ENCODE measurements around the gene CCER1. TPM values are rescaled to one million over a fixed set of nuclear protein-coding genes. Genes with fewer than 3 reads are reported as not detected.

CCER1 gene
- total and polyA plus RNA-seq, 2 donors (not counting 1 experiment from before 2014, with no cell fraction given) = not detected

GRCh38 chr12:90921536-90921935 is 33.4 kb downstream of the CCER1 start:
- Histone ChIP-seq H4K20me1 (ENCODE audit: control insufficient read depth, extremely low read depth, insufficient read depth, low read length) (no peaks in the 10 kb centered on the region), H3K27ac (ENCODE audit: insufficient read depth, low read length) (peak overlapping the region; percentile 58), H3K4me2 (ENCODE audit: extremely low read depth, insufficient read depth, low read length) (peak overlapping the region; percentile 35)

GRCh38 chr12:90920222-90920621 is 34.8 kb downstream of the CCER1 start:
- TF ChIP-seq EZH2 (IDR thresholded peaks at IDR 0.05; ENCODE audit: low read length, missing control alignments) = no peak
- no peak for TF ChIP-seq CTCF (conservative IDR thresholded peaks at IDR 0.05 in 1 of 2, IDR thresholded peaks at IDR 0.05 in 1 of 2; ENCODE audit: low read depth in 1 of 2, low read length in 2 of 2)
- no peaks in the 10 kb centered on the region for H3K36me3 ChIP-seq (ENCODE audit: control insufficient read depth, insufficient read depth, low read length)
- peaks cover 12% of the 10 kb centered on the region for H3K4me1 ChIP-seq (ENCODE audit: control insufficient read depth, extremely low read depth, insufficient read depth, low read length)
- H4K20me1 ChIP-seq (ENCODE audit: control insufficient read depth, extremely low read depth, insufficient read depth, low read length) = no peaks in the 10 kb centered on the region
- no peak overlapping the region for H3K9ac ChIP-seq (ENCODE audit: insufficient read depth, low read length)
- no peak overlapping the region for H3K27ac ChIP-seq (ENCODE audit: insufficient read depth, low read length)
- no peak for DNase-seq (ENCODE audit: low read depth in 2 of 2)
- no peaks in the 10 kb centered on the region for H3K79me2 ChIP-seq (ENCODE audit: control insufficient read depth, insufficient read depth, low read length)
- no peak overlapping the region for H2AFZ ChIP-seq (ENCODE audit: low read length)
- H3K4me3 ChIP-seq (replicated peaks in 1 of 4; ENCODE audit: control extremely low read depth in 1 of 4, insufficient read depth in 1 of 4, low read depth in 3 of 4, low read length in 4 of 4) = no peak overlapping the region
- no peak overlapping the region for H3K4me2 ChIP-seq (ENCODE audit: extremely low read depth, insufficient read depth, low read length)
- no peaks in the 10 kb centered on the region for H3K27me3 ChIP-seq (ENCODE audit: control insufficient read depth, insufficient read depth, low read length)
- H3K9me3 ChIP-seq (ENCODE audit: control insufficient read depth, insufficient read depth, low read depth, low read length) = no peaks in the 10 kb centered on the region

More at GRCh38 chr12:90921536-90921935, 33.4 kb downstream of the CCER1 start:
- no peaks in the 10 kb centered on the region for H3K27me3 ChIP-seq (ENCODE audit: control insufficient read depth, insufficient read depth, low read length)
- no peaks in the 10 kb centered on the region for H3K36me3 ChIP-seq (ENCODE audit: control insufficient read depth, insufficient read depth, low read length)
- no peaks in the 10 kb centered on the region for H3K9me3 ChIP-seq (ENCODE audit: control insufficient read depth, insufficient read depth, low read depth, low read length)
- TF ChIP-seq CTCF (conservative IDR thresholded peaks at IDR 0.05 in 1 of 2, IDR thresholded peaks at IDR 0.05 in 1 of 2; ENCODE audit: low read depth in 1 of 2, low read length in 2 of 2) = no peak
- no peak for TF ChIP-seq EZH2 (IDR thresholded peaks at IDR 0.05; ENCODE audit: low read length, missing control alignments)
- no peak overlapping the region for H2AFZ ChIP-seq (ENCODE audit: low read length)
- H3K9ac ChIP-seq (ENCODE audit: insufficient read depth, low read length) = no peak overlapping the region
- no peaks in the 10 kb centered on the region for H3K79me2 ChIP-seq (ENCODE audit: control insufficient read depth, insufficient read depth, low read length)
- H3K4me1 ChIP-seq (ENCODE audit: control insufficient read depth, extremely low read depth, insufficient read depth, low read length) = peaks cover 12% of the 10 kb centered on the region
- DNase-seq (ENCODE audit: low read depth in 2 of 2) = peak; percentile 9 to 12
- no peak overlapping the region for H3K4me3 ChIP-seq (replicated peaks in 1 of 4; ENCODE audit: control extremely low read depth in 1 of 4, insufficient read depth in 1 of 4, low read depth in 3 of 4, low read length in 4 of 4)

- H3K9me3 ChIP-seq (ENCODE audit: control insufficient read depth, insufficient read depth, low read depth, low read length) = no peaks in the 10 kb centered on the region
- H3K27ac ChIP-seq (ENCODE audit: insufficient read depth, low read length) = no peak overlapping the region
- no peak overlapping the region for H3K4me2 ChIP-seq (ENCODE audit: extremely low read depth, insufficient read depth, low read length)
- H2AFZ ChIP-seq (ENCODE audit: low read length) = no peak overlapping the region
- H3K4me3 ChIP-seq (replicated peaks in 1 of 4; ENCODE audit: control extremely low read depth in 1 of 4, insufficient read depth in 1 of 4, low read depth in 3 of 4, low read length in 4 of 4) = no peak overlapping the region
- H3K79me2 ChIP-seq (ENCODE audit: control insufficient read depth, insufficient read depth, low read length) = no peaks in the 10 kb centered on the region
- H3K27me3 ChIP-seq (ENCODE audit: control insufficient read depth, insufficient read depth, low read length) = no peaks in the 10 kb centered on the region
- no peaks in the 10 kb centered on the region for H3K36me3 ChIP-seq (ENCODE audit: control insufficient read depth, insufficient read depth, low read length)
- no peak overlapping the region for H3K9ac ChIP-seq (ENCODE audit: insufficient read depth, low read length)
- DNase-seq (ENCODE audit: low read depth in 2 of 2) = peak in 1 of 2 donors; percentile 18
- peaks cover 7% of the 10 kb centered on the region for H3K4me1 ChIP-seq (ENCODE audit: control insufficient read depth, extremely low read depth, insufficient read depth, low read length)
- no peaks in the 10 kb centered on the region for H4K20me1 ChIP-seq (ENCODE audit: control insufficient read depth, extremely low read depth, insufficient read depth, low read length)
- TF ChIP-seq EZH2 (IDR thresholded peaks at IDR 0.05; ENCODE audit: low read length, missing control alignments) (no peak), CTCF (conservative IDR thresholded peaks at IDR 0.05 in 1 of 2, IDR thresholded peaks at IDR 0.05 in 1 of 2; ENCODE audit: low read depth in 1 of 2, low read length in 2 of 2) (no peak)
These were observed 37.5 kb downstream of the CCER1 start for GRCh38 chr12:90917431-90917830.

Data from fibroblast of lung (primary cell).